B cell (primary cell): ENCODE results near the gene TRUB1. TPM values are rescaled to one million over a fixed set of nuclear protein-coding genes. Genes with fewer than 3 reads are reported as not detected.

Experiments
- ATAC-seq: fragments of 200-7000 bp; cut with Tn5 transposase; one replicate; pipeline ENCODE4 v1.10.0; 2021; ENCODE audit warnings: low read depth, mild to moderate bottlenecking, moderate number of reproducible peaks, moderate library complexity
- CTCF ChIA-PET: fragments of 350-600 bp; sonication (Branson Sonifier 250); formaldehyde crosslinking; loops from one replicate; lab custom pipeline; 2021; ENCODE audit warnings: antibody characterized with exemption, inconsistent platforms; lab: Charles Lee
- POLR2A ChIA-PET: fragments of 350-600 bp; sonication (Branson Sonifier 250); formaldehyde crosslinking; loops from one replicate; lab custom pipeline; 2021; ENCODE audit warnings: antibody characterized with exemption; lab: Charles Lee
- DNase-seq: peaks from one replicate; pipeline ENCODE4 v3.0.0; 2013
- H2AFZ ChIP-seq: 2 replicates; pipeline ENCODE4 v1.6.1; 2012; ENCODE audit warnings: mild to moderate bottlenecking, low read depth, low read length; ENCODE audit not compliant: insufficient read depth, poor library complexity, severe bottlenecking
- H3K27ac ChIP-seq, 2 donors: 1 replicate in 1 of 2; 2 replicates in 1 of 2; pipeline ENCODE4 v1.5.1; 2012 to 2013; ENCODE audit warnings: low read length in 2 of 2, mild to moderate bottlenecking in 2 of 2, moderate library complexity in 1 of 2
- H3K27me3 ChIP-seq, 4 experiments: fragments of 200-600 bp in 1 of 4; sonication (generic) in 1 of 4; replicated peaks in 1 of 4; 1 replicate in 2 of 4; 2 replicates in 2 of 4; pipeline versions ENCODE4 v1.6.1 to v1.7.0; 2013 to 2016; ENCODE audit warnings: low read length in 3 of 4, mild to moderate bottlenecking in 2 of 4, mixed read lengths in 1 of 4, moderate library complexity in 1 of 4; ENCODE audit not compliant: insufficient read depth in 4 of 4, control insufficient read depth in 3 of 4; ENCODE audit errors: control extremely low read depth in 1 of 4
- H3K36me3 ChIP-seq, 2 experiments: replicated peaks in 1 of 2; 1 replicate in 1 of 2; 2 replicates in 1 of 2; pipeline versions ENCODE4 v1.6.1 to v1.7.1; 2013; ENCODE audit warnings: low read length in 1 of 2; ENCODE audit not compliant: insufficient read depth in 2 of 2, control insufficient read depth in 1 of 2; ENCODE audit errors: control extremely low read depth in 1 of 2, extremely low read depth in 1 of 2
- H3K4me1 ChIP-seq, 2 donors: fragments of 200-600 bp in 1 of 2; sonication (generic) in 1 of 2; 1 replicate in 1 of 2; 2 replicates in 1 of 2; pipeline versions ENCODE4 v1.5.1 to v1.6.1; 2013 to 2017; ENCODE audit warnings: low read length in 2 of 2; ENCODE audit not compliant: control insufficient read depth in 2 of 2, insufficient read depth in 2 of 2
- H3K4me2 ChIP-seq: replicated peaks from 2 replicates; pipeline ENCODE3; 2012; ENCODE audit warnings: mild to moderate bottlenecking, low read depth, low read length; ENCODE audit not compliant: poor library complexity, severe bottlenecking
- H3K4me3 ChIP-seq, 5 experiments: fragments of 200-600 bp in 1 of 5; sonication (generic) in 1 of 5; 1 replicate in 3 of 5; 2 replicates in 2 of 5; pipeline versions ENCODE4 v1.5.1 to v1.7.0; 2011 to 2016; ENCODE audit warnings: low read length in 4 of 5, mild to moderate bottlenecking in 4 of 5, low read depth in 2 of 5, control low read depth in 1 of 5, moderate library complexity in 1 of 5; ENCODE audit not compliant: insufficient read depth in 1 of 5; ENCODE audit errors: control extremely low read depth in 1 of 5, extremely low read depth in 1 of 5
- H3K79me2 ChIP-seq: fragments of 200-600 bp; sonication (generic); one replicate; pipeline ENCODE4 v1.6.0; 2016; ENCODE audit warnings: low read length; ENCODE audit not compliant: control insufficient read depth, insufficient read depth
- H3K9ac ChIP-seq: fragments of 200-600 bp; sonication (generic); 2 replicates; pipeline ENCODE4 v1.6.1; 2017; ENCODE audit warnings: mild to moderate bottlenecking, low read length, moderate library complexity
- H3K9me3 ChIP-seq, 3 donors: one replicate each; pipeline versions ENCODE4 v1.6.1 to v1.7.1; 2013; ENCODE audit warnings: low read length in 2 of 3; ENCODE audit not compliant: control insufficient read depth in 2 of 3, insufficient read depth in 1 of 3; ENCODE audit errors: control extremely low read depth in 1 of 3
- H4K20me1 ChIP-seq: 2 replicates; pipeline ENCODE4 v1.6.0; 2012; ENCODE audit warnings: mild to moderate bottlenecking, low read length; ENCODE audit not compliant: insufficient read depth, control insufficient read depth, poor library complexity, severe bottlenecking
- H3K27ac Mint-ChIP-seq: one replicate; pipeline ENCODE4 v1.8.0; 2021; ENCODE audit warnings: mixed read lengths
- H3K27me3 Mint-ChIP-seq: one replicate; pipeline ENCODE4 v1.8.0; 2021; ENCODE audit warnings: mixed read lengths
- H3K4me1 Mint-ChIP-seq: one replicate; pipeline ENCODE4 v1.8.0; 2021; ENCODE audit warnings: mixed read lengths
- H3K4me3 Mint-ChIP-seq: one replicate; pipeline ENCODE4 v1.8.0; 2021; ENCODE audit warnings: mixed read lengths
- H3K9me3 Mint-ChIP-seq: one replicate; pipeline ENCODE4 v1.8.0; 2022; ENCODE audit warnings: mixed read lengths; ENCODE audit not compliant: insufficient read depth
- EZH2 ChIP-seq: IDR thresholded peaks from 2 replicates; pipeline ENCODE4 v1.6.1; 2012; ENCODE audit warnings: borderline replicate concordance, low read depth, mild to moderate bottlenecking, moderate library complexity, low read length; ENCODE audit not compliant: insufficient read depth, poor library complexity, severe bottlenecking
- WGBS: methylation state at CpG from one replicate; pipeline ENCODE4 v1.1.5; 2013; ENCODE audit warnings: missing lambda C conversion rate; ENCODE audit not compliant: insufficient coverage; 5-methylcytosine and 5-hydroxymethylcytosine counted together
- intact Hi-C: fragments of 100-400 bp; cut with micrococcal nuclease; formaldehyde crosslinking; loops from one replicate; pipeline ENCODE4 v1.10.0; 2022
- polyA plus RNA-seq: library from polyadenylated mRNA; depleted of rRNA; stranded (reverse); fragments of >200 nt; gene quantifications from 2 replicates; pipeline ENCODE4 v1.2.3, GENCODE V29; 2012
- total RNA-seq, 2 donors: library from RNA; stranded (reverse); fragments of 120-200 nt in 1 of 2; gene quantifications; 1 replicate in 1 of 2; 2 replicates in 1 of 2; pipeline versions ENCODE4 v1.2.3 to v1.2.4, GENCODE V29; 2013 to 2022
- TF ChIP-seq, protein P1 (sequence below): fragments of 200-600 bp; IDR thresholded peaks from one replicate; pipeline ENCODE4 v1.8.0; 2022; ENCODE audit warnings: antibody characterized with exemption, mild to moderate bottlenecking

Gene TRUB1
- total and polyA plus RNA-seq, 2 donors (not counting 1 experiment from before 2014, with no cell fraction given): 6.5 to 15.7 TPM

DNA sequence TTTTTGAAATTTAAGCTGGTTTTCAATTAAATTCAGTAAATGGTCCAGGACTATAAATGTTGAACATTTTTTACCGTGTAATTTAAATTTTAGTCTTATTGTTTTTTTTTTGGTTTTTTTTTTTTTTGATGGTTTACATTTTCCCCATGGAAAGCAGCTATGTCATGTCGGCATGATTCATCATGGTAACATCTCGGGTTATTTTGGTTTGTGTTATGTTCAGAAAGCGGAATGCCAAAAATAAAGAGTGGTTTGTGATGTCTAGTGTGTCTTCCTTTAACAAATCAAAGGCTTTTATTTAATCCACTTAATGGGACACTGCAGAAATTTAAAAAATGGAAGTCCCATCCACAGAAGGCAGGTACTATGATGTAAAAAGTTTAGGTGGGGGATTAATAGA is 58.5 kb downstream of the TRUB1 start:
- WGBS: 100% methylated on average over 1 of the region's 4 CpGs
- H3K9me3 Mint-ChIP-seq: no peaks in the 10 kb centered on the region
- CTCF ChIA-PET: no interaction called here

DNA sequence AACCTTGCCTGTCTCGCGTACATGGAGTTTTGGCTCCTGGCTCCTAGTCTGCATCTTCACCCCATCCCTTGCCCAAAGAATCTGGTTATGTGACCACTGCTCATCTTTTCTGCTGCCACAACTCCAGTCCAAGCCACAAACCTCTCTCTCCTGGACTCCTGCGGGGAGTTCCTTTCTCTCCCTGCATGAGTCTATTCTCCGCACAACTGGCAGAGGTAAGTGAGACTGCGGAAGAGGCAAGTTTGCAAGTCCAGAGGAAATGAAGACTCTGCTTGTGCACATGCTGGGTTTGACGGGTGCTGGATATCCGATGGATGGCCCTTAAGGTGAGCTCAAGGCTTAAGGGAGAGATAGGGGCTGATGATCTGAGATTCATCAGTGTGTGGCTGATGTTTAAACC is 61.0 kb downstream of the TRUB1 start:
- no peaks in the 10 kb centered on the region for H3K9me3 Mint-ChIP-seq
- Histone ChIP-seq H4K20me1 (no peaks in the 10 kb centered on the region), H2AFZ (no peak overlapping the region), H3K4me2 (no peak overlapping the region), H3K9ac (no peak overlapping the region), H3K27ac (no peak overlapping the region), H3K79me2 (no peaks in the 10 kb centered on the region), H3K4me3 (no peak overlapping the region), H3K9me3 (no peaks in the 10 kb centered on the region), H3K4me1 (peaks cover 15 to 19% of the 10 kb centered on the region in 2 donors), H3K36me3 (no peaks in the 10 kb centered on the region), H3K27me3 (no peaks in the 10 kb centered on the region)
- peaks cover 26% of the 10 kb centered on the region for H3K4me1 Mint-ChIP-seq
- ChIA-PET CTCF (no interaction called here), POLR2A (no interaction called here)
- intact Hi-C loops: no loop called here
- ATAC-seq: no peak
- DNase-seq: no peak
- TF ChIP-seq, protein P1, sequence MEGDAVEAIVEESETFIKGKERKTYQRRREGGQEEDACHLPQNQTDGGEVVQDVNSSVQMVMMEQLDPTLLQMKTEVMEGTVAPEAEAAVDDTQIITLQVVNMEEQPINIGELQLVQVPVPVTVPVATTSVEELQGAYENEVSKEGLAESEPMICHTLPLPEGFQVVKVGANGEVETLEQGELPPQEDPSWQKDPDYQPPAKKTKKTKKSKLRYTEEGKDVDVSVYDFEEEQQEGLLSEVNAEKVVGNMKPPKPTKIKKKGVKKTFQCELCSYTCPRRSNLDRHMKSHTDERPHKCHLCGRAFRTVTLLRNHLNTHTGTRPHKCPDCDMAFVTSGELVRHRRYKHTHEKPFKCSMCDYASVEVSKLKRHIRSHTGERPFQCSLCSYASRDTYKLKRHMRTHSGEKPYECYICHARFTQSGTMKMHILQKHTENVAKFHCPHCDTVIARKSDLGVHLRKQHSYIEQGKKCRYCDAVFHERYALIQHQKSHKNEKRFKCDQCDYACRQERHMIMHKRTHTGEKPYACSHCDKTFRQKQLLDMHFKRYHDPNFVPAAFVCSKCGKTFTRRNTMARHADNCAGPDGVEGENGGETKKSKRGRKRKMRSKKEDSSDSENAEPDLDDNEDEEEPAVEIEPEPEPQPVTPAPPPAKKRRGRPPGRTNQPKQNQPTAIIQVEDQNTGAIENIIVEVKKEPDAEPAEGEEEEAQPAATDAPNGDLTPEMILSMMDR: no peak
- TF ChIP-seq EZH2: no peak
- H3K27ac Mint-ChIP-seq: no peak overlapping the region
- no peaks in the 10 kb centered on the region for H3K27me3 Mint-ChIP-seq
- no peak overlapping the region for H3K4me3 Mint-ChIP-seq
- WGBS: over 99% methylated on average over 7 of the region's 7 CpGs

More for the DNA sequence above, 58.5 kb downstream of the TRUB1 start:
- Histone ChIP-seq H3K9me3 (no peaks in the 10 kb centered on the region), H4K20me1 (no peaks in the 10 kb centered on the region), H3K36me3 (no peaks in the 10 kb centered on the region), H3K4me2 (no peak overlapping the region), H2AFZ (no peak overlapping the region), H3K9ac (no peak overlapping the region), H3K4me1 (peaks cover 6 to 8% of the 10 kb centered on the region in 2 donors), H3K79me2 (no peaks in the 10 kb centered on the region), H3K4me3 (no peak overlapping the region), H3K27ac (no peak overlapping the region), H3K27me3 (no peaks in the 10 kb centered on the region)
- no peaks in the 10 kb centered on the region for H3K27me3 Mint-ChIP-seq
- H3K4me1 Mint-ChIP-seq: peaks cover 11% of the 10 kb centered on the region
- H3K4me3 Mint-ChIP-seq: no peak overlapping the region
- TF ChIP-seq EZH2: no peak
- POLR2A ChIA-PET: no interaction called here
- ATAC-seq (no peak), DNase-seq (no peak)
- no peak overlapping the region for H3K27ac Mint-ChIP-seq
- intact Hi-C loops: no loop called here
